NCI-H82 (cell line): ENCODE results near the gene PIR.

Experiments
- DNase-seq: peaks from one replicate; lab custom pipeline; 2025; lab: John Stamatoyannopoulos, UW

Gene PIR

DNA sequence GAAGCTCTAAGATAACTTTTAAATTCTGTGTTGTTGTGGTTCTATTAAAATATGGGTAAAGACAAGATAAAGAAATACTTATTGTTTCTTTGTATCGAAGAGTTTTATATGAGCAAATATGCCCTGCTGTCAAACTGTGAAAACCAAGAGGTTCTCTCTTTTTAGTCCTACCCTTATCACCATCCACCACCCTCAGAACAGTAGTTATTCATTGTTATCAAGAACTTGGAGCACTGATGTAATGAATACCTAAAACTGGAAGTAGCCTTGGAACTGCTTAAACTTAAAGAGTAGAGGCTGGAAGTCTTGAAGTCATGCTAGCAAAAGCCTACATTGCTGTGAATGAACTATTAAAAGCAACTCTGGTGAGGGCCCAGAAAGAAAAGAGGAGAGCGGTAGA lies 9.2 kb downstream of the PIR start:
- no peak for DNase-seq

DNA sequence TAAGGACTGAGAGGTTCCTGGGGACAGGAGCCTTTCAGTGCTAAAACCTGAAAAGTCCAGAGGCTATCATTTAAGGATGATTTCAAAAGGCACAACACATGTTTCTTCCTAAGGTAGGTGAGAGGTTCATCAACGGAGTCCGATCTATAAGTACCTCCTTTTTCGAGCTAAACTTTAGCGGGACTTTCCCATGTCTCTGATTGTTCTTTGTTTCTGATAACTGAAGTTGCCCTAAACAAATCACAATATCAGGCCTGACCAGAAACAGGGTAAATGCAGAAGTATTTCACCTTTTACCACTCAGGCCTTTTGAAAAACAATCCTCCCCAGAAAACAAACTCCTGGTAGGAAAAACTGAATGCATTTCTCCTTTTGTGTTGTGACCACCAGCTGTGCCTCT lies 17.6 kb downstream of the PIR start:
- no peak for DNase-seq

DNA sequence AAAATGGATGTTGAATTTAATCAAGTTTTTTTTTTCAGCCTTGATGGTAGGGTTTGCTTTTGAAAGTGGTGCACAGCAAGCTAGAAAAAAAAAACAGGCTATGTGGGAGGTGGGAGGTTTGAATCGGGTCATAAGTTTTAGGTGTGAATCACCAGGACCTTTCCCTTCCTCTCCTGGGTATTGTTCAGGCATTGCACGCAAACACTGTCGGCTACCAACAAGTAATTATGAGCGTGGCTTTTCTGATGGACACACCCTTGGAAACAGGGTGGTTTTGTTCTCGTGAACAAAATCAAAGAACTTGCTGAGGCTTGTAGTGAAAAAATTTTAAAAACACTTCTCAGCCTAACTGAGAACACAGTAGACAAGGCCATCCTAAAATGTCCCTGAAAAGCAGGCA lies 18.1 kb downstream of the PIR start:
- no peak for DNase-seq

DNA sequence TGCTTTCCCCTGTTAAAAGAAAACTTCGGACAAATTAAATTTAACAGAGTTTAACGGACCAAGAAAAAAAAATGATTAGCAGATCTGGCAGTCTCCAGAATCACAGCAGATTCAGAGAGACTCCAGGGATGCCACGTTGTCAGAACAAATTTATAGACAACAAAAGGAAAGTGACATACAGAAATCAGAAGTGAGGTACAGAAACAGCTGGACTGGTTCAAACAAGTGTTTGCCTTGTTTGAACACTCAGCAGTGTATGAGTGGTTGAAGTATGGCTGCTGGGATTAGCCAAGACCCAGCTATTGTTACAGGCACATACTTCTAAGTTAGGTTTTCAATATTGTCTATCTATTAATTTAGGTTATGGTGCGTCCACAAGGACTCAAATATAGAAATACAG lies 19.1 kb downstream of the PIR start:
- no peak for DNase-seq

DNA sequence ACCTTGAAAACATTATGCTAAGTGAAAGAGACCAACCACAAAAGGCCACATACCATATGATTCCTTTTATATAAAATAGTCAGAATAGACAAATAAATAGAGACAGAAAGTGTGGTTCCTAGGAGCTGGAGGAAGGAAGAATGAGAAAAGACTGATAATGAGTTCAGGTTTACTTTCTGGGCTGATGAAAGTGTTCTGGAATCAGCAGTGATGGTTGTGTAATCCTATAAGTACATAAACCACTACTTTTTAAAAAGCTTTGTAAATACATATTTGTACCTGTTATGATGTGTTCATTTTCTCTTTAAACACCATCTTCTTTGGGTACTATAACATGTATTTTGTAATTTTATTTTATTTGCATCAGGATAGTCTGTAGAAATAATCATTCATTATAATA lies 20.6 kb downstream of the PIR start:
- no peak for DNase-seq

DNA sequence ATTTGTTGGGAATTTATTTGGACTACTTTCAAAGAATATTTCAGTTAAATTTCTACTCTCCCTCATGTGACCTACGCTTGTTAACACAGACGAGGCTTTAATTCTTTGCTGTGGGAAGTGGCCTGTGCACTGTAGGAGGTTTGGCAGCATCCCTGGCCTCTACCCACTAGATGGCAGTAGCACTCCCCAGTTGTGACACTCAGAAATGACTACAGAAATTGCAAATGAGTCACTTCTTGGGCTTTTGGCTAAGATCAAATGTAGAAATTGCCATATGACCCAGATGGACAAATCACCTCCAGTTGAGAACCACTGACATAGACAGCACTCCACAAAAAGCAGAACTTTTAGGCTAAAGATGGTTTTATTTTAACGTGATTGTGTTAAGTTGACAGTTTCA lies 22.1 kb downstream of the PIR start:
- peak; percentile 78 for DNase-seq

DNA sequence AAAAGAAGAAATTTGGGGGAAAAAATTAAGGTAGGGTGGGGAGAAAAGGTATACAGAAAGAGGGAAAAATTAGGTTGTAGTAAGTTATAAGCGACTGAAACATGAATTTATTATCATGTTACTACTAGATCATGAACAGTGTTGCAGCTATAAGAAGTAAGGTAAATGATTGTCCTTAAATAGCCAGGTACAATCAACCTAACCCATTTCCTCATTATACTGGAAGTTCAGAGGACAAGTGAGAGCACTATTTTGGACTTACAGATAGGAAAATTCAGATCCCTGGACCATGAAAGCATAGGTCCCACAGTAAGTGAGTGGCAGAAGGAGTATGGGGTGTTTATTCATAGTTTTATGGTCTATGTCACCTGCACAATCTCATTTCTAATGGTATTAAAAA lies 23.5 kb downstream of the PIR start:
- no peak for DNase-seq

DNA sequence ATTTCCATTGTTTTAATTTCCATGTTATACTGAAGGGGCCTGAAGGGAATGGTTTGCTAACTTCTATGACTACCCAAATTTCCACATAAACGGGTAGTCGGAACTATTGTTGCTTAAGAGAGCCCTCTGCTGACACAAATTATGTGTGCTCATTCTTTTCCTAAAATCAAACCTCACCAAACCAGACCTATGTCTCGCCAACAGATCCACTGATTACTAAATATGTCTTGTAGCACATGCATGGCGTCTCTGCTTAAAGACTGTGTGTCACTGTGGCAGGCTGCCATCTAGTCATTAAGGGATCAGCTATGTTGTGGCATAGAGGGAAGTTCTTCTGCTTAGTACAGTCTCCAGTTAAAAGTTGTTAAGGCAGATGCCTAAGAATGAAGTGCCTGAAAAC lies 25.1 kb downstream of the PIR start:
- DNase-seq = peak; percentile 69

DNA sequence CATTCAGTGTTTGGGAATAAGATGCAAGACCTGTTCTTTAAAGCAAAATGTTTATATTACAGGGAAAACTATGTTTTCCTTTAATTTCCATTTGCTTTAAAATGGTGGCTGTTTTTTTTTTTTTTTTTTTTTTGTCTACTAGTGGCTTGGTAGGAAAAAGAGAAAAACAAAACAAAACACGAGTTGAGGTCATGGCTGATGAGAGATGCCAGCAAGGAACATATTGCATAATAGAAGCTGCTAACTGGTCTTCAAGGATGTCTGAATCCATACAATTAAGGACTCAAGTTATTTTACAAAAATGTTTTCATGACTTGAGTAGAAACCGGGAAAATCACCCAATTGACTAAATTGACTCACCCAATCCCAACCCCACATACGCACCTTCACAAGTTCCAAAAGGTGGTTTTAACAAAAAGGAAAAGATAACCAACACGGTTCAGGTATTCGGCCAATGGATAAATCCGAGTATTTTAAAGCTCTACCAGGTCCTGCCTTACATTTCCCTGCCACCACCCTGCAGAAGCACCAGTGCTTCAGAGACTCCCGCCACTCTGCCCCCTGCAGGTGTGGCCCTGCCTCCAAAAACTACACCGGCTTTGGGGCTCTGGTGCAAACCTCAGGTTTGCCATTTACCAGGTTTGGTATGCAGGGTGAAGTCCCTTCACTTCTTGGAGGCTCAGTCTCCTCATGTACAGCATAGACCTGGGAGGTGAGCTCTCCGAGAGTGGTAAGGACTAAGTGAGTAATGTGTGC lies 27.1 kb downstream of the PIR start:
- DNase-seq = peak; percentile 11

DNA sequence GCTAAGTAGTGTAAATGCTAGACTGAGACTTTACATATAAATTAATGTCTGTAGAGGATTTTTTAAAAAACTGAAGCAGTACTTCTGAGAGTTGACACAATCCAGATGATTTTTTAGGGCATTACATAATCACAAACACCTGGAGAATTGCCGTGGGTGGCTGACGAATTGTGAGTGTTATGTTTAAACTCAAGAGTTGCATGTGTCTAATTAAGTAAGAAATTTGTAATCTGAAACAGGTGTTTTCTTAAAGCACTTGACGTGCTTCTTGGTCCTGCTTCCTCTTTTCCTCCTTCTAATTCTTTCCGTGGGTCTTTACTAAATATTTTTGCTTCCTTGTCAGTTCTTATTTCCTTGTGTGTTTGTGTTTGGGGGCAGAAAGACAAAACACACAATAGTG lies 27.8 kb downstream of the PIR start:
- DNase-seq = no peak

DNA sequence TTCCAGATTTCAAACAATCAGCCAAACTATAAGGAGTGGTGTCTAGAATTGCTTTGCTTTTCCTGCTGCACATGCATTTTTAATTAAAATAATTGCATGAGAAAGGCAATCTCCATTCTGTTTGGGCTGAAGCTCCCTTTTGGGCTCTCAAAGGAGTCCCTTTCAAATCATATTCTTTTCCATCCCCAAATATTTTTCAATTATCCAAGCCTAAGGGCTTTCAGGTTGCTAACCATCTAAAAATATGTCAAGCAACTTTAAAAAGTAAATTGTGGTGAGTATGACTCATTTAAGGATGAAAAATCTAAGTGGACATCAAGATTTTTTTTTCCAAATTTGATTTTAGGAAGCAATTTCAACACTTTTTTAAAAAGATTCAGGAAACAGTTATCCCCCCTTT lies 28.4 kb downstream of the PIR start:
- DNase-seq = no peak

DNA sequence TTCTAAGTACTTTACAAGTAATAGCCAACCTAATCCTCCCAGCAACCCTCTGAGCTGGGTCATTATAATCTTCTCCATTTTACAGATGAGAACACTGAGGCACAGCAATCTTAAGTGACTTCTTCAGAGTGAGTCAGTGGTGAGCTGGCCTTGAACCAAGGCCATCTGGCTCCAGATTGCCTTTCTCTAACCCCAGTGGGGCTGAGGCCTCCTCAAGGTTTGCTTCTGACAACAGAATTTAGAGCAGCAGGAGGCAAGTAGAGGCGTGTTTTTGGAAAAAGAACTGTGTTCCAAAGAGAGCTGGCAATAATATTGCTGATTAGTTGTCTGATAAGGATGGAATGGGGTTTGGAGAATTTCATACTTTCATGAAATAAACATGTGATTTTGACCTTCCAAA lies 41.2 kb downstream of the PIR start:
- no peak for DNase-seq

DNA sequence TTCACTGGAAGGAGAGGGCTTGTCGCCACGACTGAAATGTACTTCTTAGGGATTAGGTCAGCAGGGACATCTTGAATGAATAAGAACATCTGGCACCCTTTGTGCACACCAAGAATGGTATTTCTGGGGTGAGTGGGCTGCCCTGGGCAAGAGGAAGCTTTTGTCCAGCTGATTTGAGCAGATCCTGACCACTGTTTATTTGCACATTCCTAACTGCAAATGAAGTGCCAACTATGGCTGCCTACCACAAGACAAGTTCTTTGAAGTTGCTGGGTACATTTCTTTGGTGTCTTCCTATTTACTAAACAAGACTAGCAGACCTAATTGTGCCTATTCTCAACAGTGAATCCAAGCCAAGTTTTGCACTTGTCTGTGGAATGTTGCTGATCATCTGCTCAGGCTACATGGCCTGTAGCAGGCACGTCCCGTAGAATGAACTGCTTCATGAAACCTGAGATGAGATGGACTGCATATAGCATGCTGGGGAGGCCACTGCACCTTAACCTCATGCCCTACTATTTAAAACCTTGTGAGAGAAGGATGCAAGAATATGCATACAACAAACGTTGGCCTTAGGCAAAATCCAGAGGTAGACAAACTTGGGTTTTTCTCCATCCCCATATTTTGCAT lies 45.0 kb downstream of the PIR start:
- DNase-seq = peak; percentile 10

DNA sequence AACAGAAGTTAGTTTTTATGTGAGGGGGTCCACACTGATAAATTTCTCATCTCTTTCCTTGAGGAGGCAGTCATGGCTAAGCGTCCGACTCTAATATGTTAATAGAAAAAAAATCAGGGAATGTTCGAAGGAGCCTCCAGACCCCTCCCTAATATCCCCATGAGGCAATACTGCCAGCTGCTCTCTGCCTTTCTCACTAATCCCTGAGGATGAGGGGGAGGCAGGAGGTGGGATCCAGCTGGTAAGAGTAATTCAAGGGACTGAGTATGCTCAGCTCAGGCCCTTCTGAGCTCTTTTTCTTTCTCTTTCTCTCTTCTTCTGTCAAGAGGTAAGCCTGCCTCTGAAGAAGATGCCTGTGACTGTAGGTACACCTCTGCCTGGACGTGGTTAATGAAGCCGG lies 51.7 kb downstream of the PIR start:
- peak; percentile 96 for DNase-seq

DNA sequence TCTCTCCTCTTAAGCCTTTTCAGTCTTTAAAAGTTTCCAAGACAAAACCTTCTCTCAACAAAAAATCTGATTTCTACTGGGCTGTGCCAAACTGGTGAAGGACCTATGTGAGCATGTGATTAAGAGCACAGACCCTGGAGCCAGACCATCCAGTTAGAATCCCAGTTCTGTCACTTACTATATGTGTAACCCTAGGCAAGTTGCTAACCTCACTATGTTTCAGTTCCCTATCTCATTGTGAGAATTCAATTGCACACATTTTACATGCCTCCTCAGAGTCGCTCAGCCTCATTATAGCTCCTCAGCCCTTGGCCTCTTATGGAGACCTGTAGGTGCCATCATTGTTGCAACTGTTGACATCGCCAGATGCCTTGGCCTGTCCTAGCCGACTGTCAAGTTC lies 54.8 kb downstream of the PIR start:
- DNase-seq = no peak

DNA sequence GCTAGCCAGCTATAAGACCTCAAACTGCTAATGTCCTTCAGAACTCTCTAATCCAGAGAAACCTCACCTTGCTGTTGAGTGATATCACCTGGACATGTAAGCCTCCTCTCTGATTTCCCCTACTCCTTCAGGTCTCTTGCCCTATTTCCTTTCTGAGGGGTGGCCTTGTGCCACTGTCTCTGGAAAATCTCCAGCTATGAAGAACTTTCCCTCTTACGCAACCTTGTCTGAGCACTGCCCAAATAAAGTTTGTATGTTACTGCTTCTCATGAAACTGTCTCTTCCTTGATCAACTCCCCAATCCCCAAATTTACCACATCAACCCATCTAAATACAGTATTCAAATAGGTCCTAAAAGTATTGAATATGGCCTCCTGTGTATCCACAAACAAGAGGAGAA lies 55.4 kb downstream of the PIR start:
- DNase-seq = no peak

DNA sequence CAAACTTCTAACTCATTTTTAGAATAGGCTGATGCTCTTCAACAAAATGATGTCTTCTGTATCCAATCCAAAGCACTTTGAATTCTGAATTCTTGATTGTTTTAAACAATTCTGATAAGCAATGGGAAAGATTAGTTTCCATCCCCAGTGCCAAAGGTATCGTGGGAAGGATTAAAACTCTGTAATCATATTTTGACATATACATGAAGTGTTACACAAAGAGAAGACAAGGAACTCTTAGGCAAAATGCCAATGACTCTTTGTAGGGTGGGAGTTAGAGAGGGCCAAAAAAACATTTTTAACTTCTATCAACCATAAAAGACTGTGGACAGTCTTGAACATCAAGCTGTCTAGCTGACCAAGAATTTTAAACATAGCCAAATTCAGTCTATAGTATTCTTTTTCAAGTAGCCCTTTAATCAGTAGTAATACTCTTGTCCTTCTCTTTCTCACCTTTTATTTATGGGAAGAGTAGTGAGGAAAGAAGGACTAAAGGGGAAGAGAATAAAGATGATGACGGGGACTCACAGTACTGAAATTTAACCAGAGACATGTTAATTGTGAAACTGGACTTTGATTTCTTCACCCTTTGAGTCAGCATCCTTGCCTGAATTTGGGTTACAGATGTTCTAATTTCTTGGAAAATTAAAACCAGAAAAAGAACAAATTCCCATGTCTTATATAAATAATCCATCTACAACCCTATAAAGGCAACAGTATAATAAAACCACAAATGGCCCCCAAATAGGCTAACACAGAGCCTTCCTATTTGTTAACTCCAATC lies 57.1 kb downstream of the PIR start:
- DNase-seq = no peak

DNA sequence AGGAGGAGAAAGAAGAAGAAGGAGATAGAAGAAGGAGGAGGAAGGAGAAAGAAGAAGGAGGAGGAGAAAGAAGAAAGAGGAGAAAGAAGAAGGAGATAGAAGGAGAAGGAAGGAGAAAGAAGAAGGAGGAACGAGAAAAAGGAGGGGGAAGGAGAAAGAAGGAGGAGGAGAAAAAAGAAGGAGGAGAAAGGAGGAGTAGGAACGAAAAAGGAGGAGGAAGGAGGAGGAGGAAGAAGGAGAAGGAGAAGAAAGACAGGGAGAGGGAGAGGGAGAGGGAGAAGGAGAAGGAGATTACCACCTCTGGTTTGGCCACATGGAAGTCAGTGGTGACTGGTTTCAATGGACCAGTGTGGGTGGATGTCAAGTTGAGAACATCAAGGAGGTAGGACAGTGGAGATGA lies 58.9 kb downstream of the PIR start:
- DNase-seq = no peak

DNA sequence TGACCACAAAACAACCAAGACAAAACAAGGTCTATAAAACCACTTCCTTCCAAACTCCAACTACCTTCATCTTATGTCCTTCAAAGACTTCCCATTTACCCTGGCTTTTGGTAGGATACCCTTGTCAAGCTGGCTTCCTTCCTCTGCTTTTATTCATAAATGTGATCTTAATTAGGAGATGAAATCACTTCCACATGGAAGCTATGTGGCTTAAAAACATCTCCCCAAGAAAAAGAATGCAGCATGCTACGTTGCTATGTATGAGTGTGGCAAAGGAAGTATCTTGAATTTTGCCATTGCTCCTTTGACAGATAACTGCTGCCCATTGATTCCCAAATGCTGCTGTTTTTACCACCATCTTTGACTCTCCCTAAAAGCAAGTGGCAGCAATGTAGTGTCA lies 62.5 kb downstream of the PIR start:
- DNase-seq = no peak

DNA sequence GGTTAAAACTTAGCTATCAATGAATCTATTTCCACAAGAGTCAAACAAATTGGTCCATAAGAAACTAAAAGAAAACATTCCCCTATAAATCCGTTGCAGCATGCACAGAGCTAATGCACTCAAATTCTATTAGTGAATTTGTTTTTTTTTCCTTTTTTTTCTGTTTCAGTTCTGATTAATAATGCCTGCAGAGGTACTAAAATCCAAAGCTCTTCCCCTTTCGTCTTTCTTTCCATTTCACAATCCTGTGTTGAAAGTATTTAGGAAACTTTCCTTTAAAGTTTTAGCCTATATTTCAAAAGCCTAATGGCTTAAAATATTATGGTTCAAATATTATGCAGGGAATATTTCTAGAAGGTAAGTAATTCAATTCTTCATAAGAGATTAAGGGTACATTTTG lies 63.1 kb downstream of the PIR start:
- DNase-seq = no peak

DNA sequence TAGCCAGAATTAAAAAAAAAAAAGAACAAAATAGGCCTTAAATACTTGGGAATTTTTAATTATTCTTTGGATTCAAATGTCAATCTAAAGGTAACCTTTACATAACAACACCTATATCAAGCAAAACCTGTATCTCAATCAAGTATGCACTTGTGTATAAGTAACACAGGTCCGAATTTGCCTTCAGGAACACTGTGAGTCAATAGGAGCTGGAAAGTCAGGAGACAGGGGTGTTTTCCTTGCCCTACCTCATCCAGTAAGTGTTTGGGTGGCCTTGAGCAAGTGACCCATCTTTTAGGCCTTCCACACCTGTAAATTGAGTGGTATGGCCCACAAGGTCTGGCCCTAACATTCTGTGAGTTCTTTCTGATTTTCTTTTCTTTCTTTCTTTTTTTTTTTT lies 68.1 kb downstream of the PIR start:
- no peak for DNase-seq

DNA sequence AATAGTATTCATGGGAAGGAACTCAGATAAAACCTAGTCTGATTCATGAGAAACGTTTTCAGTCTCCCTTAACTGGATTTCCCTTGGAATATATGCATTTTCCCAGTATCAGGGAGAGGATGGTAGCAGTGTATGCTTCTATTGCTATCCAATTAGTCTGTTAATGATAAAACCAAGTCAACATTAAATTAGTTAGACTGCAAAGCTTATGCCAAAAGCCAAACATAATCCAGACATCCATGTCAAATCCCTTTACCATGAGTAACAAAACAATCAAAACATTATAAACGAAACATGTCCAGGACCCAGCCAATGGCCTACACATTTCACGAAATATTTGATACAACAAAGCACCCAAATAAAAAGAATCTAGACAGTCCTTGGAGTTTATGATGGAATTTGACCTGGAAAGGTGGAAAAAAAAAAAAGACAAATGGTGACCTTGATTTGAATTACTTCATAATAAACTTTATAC lies 74.4 kb downstream of the PIR start:
- DNase-seq = peak; percentile 58

DNA sequence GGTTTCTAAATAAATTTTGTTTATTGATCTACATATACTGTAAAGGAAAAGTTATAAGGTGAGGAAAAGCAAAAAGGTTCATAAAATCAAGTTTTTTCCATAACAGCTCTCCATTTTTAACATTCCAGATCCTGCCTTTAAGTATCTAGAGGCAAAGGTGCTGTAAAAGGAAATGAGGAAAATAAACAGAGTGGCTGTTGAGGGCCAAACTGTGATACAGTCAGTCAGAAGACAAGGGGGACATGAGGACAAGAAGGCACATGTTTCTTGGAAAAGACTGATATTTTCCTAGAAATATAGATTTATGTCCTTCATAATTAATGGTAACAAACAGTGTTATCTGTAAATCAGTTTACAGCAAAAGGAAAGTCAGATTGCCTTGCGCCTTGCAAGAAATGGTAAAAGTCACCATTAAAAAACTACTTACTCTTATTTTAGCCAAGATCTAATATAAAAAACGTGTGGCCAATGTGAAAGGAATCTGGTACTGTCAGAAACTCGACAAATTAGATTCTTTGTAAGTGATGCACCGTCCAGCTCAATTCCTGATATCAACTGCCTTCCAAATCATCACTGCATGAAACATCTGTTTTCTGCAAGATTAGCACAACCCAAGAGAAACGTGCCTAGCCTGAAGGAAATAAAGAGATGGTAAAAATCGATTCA lies 75.0 kb downstream of the PIR start:
- DNase-seq = no peak
